ENCODE data around the gene PIM3.
A peak's percentile ranks its signal among the peaks of the same experiment; 100 is the strongest.

Gene PIM3

DNA sequence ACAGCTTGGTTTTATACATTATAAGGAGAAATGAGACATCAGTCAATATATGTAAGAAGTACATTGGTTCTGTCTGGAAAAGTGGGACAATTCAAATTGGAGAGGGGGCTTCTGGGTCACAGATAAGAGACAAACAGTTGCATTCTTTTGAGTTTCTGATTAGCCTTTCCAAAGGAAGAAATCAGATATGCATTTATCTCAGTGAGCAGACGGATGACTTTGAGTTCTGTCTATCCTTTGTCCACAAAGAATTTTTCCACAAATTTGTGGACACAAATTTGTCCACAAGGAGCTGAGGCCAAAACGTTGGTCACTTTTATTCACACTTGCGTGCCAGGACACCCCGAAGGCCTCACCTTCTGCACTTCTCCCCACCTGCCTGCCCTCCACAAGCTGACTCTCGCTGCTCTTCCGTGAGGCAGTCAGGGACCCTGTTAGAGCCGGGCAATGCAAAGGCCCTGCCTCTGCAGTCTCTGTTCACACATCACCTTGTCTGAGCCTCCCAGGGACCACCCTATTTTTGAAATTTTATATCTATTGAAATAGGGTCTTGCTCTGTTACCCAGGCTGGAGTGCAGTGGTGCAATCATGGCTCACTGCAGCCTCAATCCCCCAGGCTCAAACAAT, 31.4 kb downstream of the PIM3 start:
- DNase-seq: no peak

DNA sequence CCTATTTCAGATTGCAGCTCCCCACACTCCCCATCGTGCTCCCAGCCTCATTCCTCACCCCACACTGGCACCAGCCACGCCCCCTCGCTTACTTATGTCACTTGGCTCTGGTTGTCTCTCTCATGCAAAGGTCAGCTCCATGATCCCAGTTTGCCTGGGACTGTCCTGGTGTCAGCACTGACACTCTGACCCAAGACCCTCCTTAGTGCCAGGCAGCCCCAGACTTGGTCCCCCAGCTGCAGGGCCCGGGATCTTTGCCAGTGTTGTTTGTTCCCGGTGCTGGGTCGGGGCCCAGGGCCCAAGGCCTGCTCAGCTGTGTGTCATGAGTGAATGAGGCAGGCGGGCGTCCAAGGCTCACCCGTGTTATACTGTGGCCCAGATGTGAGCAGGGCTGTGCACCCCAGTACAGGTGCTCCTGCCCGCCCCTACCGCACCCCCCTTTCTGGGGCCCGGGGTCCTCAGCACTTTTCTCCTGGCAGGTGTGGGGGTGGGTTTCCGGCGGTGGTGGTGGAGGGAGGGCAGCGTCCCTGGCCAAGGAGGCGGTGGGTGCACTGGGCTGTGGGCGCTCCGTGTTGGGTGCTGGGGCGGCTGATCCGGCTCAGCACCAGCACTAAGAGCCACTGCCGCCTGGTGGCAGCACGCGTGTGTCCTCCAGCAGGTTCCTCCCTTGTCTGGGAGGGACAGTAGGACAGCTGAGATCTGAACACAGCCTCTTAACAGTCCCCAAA, 32.5 kb downstream of the PIM3 start:
- DNase-seq: peak; percentile 64 to 79

DNA sequence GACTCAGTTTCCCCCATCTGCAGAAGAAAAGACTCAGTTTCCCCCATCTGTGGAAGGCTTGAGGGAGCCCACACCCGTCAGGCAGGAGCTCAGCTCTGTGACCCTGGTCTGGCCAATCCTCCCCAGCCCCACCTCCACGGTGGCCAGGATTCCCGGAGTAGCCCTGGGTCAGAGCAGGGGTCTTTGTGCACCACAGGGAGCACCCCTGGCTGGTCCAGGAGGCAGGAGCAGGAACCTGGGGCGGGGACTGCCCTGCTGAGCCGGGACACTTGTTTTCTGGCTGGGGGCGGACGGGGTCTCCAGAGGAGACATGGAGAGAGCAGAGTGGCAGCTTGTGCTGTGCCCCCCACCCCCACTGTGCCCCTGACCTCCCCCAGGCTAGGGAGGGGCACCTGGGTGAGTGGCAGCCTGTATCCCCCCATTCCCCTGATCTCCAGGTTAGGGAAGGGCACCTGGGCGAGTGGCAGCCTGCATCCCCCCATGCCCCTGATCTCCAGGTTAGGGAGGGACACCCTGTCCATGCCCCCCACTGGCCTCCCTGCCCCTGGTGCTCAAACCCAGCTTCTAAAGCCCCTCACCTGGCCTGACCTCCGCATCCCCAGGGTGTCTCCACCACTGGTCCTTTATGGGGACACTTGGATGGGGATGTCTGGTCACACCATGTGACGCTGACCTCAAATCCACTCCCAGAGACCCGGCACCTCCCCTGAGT, 33.2 kb downstream of the PIM3 start:
- DNase-seq: no peak

DNA sequence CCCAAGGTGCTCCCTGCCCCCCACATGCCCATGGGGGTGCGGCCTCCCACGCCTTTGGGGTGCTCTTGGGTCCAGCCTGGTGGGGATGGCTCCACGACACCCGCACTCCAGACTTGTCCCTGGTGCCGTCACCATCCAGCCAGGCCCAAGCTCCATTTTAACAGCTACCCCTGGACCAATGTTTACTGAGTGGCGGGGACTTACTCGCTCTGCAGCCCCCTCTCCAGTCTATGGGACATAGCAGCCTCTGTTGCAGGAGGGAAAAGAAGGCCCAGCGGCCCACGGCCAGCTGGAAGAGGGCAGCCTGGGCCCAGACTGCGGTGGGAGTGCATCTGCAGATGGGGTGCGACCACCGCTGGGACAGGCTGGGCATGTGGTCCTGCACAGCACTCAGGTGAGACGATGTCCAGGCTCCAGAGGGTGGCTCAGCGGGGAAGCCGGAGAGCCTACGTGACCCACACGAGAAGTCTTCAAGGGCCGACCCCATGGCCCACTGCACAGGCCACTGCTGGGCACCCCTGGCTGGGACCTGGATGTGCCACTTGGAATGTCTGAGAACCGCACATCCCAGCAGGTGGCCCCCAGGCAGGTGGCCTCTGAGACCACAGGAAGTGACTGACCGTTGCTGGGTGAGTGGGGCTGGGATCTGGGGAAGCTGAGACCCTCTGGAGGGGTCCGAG, 33.9 kb downstream of the PIM3 start:
- no peak for DNase-seq

DNA sequence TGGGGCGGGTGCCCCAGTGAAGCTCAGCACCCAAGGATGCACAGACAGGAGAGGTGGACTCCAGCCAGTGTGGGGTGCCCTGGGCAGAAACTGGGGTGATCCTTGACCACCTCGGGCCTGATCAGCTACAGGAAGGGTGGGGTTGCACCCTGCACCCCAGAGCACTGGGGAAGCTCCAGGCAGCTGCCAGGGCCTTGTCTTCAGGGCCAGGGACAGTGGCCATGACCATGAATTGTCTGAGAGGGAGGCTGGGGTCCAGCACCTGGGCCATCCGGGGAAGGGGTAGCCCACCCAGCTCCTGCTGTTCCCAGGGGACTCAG, 34.4 kb downstream of the PIM3 start:
- DNase-seq: no peak

DNA sequence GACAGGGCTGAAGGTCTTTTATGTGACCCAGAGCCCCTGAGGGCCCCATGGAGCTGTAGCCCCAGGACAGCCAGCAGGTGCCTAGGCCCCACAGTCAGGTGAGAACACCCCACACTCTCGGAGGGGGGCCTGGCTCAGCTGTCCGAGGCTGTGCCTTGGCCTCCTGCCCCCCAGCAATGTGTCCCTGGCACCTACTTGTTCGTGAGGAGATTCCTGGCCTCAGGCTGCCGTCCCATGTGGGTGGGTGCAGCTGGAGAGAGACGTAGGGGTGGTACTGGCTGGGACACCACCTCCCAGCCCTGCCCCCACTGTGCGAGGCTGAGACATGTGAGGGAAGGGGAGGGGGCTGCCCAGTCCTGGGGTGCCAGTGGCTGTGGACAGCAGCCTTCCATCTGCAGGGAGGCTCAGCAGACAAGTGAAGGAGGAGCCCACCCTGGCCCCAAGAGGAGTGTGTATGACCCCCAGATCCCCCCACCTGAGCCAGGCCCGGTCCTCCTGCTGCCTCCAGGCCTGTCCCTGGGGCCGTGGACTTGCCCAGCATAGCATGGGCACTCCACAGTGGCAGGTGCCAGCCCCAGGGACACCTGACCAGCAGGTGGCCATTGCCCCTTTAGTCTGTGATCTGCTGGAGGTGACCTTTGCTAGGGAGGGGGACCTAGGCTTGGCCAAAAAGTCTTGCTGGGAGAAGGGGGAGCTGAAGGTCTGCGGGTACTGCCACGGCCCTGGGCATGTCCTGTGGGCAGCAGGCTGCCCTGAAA, 35.0 kb downstream of the PIM3 start:
- DNase-seq: no peak

DNA sequence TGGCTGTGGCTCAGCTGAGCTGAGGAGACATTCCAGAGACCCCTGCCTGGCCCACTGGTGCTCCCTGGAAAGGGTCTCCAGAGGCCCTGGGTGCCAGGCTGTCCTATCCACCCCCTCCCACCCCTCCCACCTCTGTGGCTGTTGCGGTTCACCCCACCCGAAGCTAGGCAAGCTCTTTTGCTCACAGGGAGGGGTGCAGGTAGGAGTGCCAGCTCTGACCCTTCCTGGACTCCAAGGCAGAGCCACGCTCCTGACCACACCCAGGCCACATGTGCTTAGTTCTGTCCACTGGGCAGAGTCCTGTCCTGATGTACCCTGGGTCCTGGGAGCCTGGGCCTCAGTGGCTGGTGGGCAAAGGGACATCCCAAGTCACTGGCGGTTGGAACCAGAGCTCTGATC, 35.5 kb downstream of the PIM3 start:
- DNase-seq: no peak

DNA sequence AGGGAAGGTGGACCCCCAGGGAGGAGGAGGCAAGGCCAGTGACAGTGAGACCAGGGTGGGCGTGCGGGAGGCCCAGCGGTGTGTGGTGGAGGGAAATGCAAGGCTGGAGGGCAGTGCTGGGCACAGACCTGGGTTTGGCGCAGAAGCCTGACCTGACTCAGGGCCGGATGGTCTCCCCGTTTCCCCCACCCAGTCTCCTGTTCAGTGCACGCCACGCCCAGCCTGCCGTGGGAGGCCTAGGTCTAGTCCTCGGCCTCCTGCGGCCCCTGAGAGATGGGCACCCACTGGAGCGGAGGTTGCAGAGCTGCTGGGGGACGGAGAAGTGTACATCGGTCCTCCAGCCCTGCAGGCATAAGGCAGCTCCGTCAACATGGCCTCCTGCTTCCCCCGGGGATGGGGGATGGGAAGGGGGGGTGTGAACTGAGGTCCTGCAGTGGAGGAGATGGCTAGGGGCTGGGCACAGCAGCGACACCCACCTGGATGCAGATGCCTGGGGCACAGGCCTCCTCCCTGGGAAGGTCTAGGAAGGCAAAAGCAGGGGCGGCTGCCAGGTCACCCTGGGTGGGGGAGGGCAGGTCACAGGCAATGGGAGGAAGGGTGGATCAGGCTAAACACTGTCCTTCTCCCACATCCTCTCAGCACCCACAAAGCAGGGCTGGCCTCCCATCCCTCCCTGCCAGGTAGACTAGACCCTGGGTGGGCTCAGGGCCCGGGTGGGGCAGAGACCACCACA, 36.1 kb downstream of the PIM3 start:
- no peak for DNase-seq

DNA sequence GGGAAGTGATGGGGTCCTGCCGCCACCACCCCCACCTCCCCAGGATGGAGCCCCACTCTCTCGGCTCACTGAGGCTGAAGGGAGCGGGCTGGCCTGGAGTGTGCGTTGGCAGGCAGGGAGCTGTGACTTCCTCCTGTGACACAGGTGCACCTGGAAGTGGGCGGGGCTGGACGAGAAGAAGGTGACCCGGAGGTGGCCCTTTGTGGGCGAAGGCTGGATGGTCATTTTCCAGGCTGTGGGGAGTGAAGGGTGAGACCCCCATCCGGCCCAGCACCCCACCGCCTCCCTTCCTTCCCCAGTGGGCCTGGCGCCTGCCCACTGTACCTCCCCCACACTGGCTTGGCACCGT, 36.7 kb downstream of the PIM3 start:
- no peak for DNase-seq

DNA sequence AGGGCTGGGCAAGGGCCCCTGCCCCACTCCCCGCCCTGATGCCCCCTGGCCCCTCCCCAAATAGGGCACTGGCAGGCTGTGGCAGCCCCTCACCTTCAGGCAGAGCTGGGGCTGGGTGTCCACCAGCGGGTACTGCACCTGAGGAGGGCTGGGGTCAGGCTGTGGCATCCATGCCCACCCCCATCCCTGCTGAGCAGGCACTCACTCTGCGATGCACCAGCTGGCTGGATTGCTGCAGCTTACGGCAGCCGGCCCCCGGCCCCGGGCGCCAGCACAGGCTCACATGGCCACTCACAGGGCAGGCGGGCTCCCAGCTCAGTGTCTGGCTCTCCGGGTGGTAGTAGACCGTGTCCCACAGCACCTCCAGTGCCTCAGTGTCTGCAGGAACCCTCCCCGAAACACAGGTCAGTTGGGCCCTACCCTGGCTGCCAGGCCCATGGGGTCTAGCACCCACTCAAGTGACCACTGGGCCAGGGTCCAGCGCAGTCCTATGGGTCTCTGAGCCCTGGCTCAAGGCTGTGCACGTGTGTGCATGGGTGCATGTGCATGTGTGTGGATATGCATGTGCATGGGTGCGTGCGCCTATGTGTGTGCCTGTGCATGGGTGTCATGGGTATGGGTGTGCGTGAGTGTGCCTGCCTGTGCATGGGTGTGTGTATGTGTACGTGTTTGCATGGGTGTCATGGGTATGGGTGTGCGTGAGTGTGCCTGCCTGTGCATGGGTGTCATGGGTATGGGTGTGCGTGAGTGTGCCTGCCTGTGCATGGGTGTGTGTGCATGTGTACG, 37.6 kb downstream of the PIM3 start:
- DNase-seq: no peak

DNA sequence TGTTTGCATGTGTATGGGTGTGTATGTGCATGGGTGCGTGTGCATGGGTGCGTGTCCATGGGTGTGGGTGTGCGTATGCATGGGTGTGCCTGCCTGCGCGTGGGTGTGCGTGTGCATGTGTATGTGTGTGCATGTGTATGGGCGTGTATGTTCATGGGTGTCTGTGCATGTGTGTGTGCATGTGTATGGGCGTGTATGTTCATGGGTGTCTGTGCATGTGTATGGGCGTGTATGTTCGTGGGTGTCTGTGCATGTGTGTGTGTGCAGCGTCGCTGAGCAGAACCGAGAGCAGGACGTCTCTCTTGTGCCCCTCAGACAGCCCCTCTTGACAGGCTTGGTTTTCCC, 38.1 kb downstream of the PIM3 start:
- DNase-seq: no peak

DNA sequence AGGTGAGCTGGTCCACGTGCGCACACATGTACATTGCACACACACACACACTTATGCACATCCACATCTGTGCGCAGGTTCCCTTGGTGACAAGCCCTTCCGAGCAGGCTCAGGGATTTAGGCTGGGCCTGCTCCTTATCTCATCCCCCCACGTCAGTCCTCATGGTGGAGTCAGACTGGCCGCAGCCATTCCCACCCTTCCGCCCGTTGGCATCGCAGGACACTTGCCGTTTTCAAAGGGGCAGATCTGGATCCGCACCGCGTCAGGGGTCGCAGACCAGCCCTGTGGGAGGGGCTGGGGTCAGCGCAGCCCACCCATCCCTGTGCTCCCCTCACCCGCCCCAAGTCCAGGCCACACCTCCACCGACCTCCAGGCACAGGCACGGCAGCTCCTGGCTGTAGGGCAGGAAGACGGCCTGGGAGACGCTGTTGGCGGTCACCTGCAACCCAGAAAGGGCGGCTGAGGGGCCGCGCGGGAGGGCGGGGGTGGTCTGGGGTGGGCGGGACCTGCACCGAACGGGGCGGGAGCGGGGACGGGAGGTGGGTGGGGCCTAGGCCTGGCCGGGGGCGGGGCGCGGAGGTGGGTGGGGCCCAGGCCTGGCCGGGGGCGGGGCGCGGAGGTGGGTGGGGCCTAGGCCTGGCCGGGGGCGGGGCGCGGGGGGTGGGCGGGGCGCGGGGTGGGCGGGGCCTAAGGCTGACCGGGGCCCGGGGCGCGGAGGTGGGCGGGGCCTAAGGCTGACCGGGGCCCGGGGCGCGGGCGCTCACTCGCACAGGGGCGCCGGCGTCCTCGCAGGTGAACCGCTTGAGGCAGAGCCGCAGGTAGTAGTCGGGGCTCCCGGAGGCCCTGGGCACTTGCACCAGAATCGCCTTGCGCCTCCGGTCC, 38.7 kb downstream of the PIM3 start:
- peak in 1 of 2 donors; percentile 19 for DNase-seq

DNA sequence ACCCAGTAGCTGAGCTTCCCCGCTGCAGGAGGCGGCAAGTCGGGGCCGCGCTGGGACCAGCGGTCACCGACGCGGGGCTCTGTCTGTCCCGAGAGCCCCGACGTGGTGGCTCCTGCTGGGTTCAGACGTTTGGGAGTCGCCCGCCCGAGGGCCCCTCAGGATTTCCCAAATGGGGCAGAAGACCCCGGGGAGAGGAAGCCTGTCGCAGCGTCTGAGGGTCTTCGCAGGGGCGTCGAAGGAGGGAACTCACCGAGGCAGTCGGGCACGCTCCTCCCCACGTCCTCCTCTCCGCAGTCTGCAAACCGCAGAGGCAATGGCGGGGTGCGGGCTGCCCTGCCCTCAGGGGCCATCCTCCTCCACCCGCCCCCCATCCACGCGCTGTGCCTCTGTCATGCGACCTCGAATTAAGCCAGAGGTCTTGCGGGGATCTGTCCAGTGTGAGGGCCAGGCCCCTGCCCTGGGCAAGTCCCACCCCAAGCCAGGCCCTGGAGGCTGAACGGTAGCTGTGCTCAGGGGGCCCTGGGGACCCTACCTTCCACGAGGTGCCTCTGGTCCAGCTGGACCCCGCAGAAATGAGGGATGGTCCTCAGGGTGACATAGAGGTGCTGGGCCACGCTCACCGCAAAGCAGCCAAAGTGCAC, 39.5 kb downstream of the PIM3 start:
- no peak for DNase-seq

DNA sequence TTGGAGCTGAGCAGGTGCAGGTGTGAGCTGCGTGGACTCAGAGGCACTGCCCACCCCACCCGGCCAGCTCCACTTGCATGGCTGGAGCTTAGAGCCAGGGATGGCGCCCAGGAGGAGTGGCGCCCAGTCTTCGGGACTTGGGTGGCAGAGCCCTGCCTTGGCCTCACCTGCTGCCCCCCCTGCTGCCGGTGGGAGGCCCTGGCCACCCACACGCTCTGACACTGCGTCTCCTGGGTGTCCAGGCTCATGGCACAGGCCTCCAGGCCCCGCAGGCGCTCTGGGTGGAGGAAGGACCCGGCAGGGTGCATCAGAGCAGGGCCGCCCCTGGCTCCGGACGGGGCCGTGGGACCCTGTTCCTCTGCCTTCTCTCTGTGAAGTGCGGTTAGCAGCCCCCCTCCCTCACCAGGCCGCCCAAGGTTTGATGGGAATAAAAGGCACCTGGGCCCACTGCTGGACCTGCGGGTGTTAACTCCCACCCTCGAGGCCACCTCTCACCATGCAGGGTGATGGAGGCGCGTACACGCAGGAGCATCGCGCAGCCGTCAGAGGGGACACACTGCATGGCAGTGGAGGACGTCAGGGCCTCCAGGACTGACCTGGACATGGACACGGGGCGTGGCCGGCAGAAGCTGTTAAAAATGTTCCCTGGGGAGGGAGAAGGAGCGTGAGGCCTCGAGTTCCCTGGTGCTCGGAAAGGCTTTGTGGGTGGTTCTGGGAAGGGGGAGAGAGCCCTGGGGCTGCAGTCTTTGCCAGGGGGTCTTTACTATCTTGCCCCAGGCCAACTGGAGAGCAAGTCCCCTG, 40.2 kb downstream of the PIM3 start:
- DNase-seq: no peak

DNA sequence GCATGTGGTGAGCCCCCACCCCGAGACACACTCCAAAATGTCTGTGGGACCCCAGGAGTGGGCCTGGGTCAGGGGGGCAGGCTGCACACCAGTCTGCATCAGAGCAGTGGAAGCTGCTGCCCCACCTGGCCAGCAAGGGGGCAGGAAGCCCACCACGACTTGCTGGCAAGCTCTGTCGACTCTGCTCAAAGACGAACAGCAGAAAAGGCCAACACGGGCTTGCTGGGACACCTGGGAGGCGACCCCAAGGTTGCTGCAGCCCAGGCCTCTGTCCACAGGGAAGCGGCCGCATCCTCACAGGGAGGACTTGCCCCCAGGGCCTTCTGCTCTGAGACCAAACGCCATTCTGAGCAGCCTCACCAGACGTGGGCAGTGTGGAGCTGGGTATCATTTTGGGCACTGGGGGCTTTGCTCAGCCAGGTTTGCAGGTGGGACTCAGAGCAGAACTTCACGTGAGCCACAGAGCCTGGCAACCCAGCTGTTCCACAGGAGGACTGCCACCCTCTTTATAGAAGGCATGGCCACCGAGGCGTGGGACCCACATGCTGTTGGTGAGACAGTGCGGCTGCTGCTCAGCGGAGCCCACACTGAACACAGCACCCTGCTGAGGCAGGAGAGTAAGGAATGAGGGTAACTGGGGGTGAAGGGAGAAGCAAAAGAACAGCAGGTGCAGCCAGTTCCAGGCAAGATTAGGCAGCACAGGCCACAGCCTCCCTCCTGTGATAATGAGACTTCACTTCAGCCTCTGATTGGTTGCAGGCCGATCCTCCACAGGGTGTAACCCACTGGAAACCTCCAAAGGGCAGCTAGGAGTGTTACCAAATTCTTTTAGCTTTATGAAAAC, 41.0 kb downstream of the PIM3 start:
- DNase-seq: no peak

DNA sequence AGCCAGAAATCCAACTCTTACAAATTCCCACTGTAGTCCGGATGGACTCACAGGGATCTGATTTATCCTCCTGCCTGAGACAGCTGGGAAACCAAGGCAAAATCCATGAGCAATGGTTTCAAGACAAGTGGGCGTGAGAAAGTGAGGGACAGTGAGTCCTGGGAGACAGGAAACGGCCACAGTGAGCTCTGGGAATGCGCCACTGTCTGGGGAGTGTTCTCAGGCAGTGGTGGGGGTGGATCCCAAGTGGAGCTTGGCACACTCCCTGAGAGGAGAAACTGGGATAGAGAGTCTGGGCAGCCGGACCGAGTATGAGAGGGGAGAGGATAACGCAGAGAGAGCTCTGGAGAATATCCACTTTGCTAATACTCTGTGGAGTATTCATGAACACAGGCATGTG, 42.2 kb downstream of the PIM3 start:
- DNase-seq: no peak

DNA sequence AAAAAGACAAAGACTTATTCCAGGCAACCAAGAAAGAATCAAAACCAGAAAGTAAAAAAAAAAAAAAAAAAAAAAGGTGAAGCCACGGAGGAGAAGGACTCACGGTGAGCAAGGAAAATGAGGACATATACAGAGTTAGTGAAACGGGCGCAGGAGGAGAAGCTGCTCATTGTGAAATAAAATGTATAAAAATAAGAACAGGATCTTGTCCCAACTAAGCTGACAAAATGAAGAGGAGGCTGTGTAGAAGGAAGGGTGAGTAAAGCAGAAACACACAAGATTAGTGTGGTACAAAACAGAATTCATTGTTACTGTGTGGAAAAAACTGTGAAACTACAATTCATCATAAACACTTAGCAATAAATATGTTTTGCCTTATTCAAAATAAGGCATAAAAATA, 44.3 kb downstream of the PIM3 start:
- DNase-seq: peak; percentile 65

DNA sequence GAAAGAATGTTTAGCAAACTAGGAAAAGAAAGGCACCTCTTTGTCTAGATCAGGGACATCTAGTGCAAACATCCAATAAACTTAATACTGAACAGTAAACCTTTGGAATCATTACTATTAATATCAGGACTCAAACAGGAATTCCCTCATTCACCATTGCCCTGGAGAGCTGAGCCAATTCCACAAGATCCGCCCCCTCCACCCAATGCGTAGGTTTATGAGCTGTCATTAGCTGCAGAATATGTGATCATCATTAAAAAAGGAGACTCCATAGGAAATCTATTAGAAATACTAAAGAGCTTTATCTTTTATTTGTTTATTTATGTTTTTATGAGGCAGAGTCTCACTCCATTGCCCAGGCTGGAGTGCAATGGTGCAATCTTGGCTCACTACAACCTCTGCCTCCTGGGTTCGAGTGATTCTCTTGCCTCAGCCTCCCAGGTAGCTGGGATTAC, 46.5 kb downstream of the PIM3 start:
- no peak for DNase-seq

Data from inflammatory macrophage (primary cell).